Chondrocyte (in vitro differentiated cells): ENCODE measurements around the gene CBX7. TPM values are rescaled to one million over a fixed set of nuclear protein-coding genes. Genes with fewer than 3 reads are reported as not detected.

Experiments used
- DNase-seq: peaks from one replicate; pipeline ENCODE4 v3.0.0; 2021; ENCODE audit warnings: mixed read lengths, low spot score
- H3K27ac Mint-ChIP-seq: one replicate; pipeline ENCODE4 v1.8.0; 2021; ENCODE audit warnings: mild to moderate bottlenecking, moderate library complexity, mixed read lengths; ENCODE audit not compliant: unreplicated experiment
- H3K27me3 Mint-ChIP-seq: 2 replicates; pipeline ENCODE4 v1.8.0; 2021; ENCODE audit warnings: low read depth, mixed read lengths
- H3K36me3 Mint-ChIP-seq: 2 replicates; pipeline ENCODE4 v1.8.0; 2021; ENCODE audit warnings: low read depth, mixed read lengths
- H3K4me1 Mint-ChIP-seq: 2 replicates; pipeline ENCODE4 v1.8.0; 2021; ENCODE audit warnings: low read depth, mild to moderate bottlenecking, mixed read lengths
- H3K4me3 Mint-ChIP-seq: one replicate; pipeline ENCODE4 v1.8.0; 2021; ENCODE audit warnings: mild to moderate bottlenecking, moderate library complexity, mixed read lengths; ENCODE audit not compliant: unreplicated experiment
- H3K9me3 Mint-ChIP-seq: 2 replicates; pipeline ENCODE4 v1.8.0; 2021; ENCODE audit warnings: low read depth, mixed read lengths
- CTCF ChIP-seq: fragments of 200-600 bp; sonication (generic); IDR thresholded peaks from 2 replicates; pipeline ENCODE4 v1.5.0; 2021; ENCODE audit warnings: antibody characterized with exemption, mild to moderate bottlenecking, moderate library complexity
- total RNA-seq: library from RNA; stranded (reverse); gene quantifications from 3 replicates; pipeline ENCODE4 v1.2.1, GENCODE V29; 2021

Gene CBX7
- total RNA-seq, 1 donor from 2014 or later, result 4.7 TPM

- no peaks in the 10 kb centered on the region for H3K9me3 Mint-ChIP-seq
- H3K27me3 Mint-ChIP-seq, result peaks cover 6% of the 10 kb centered on the region
- H3K4me1 Mint-ChIP-seq, result no peaks in the 10 kb centered on the region
- no peak overlapping the region for H3K27ac Mint-ChIP-seq
- peak; percentile 83 for DNase-seq
- no peaks in the 10 kb centered on the region for H3K36me3 Mint-ChIP-seq
- H3K4me3 Mint-ChIP-seq, result no peak overlapping the region
- no peak for TF ChIP-seq CTCF
Measured at GRCh38 chr22:39123751-39124581, 28.5 kb downstream of the CBX7 start.

- no peak overlapping the region for H3K27ac Mint-ChIP-seq
- H3K36me3 Mint-ChIP-seq, result no peaks in the 10 kb centered on the region
- peaks cover 11% of the 10 kb centered on the region for H3K27me3 Mint-ChIP-seq
- no peaks in the 10 kb centered on the region for H3K4me1 Mint-ChIP-seq
- TF ChIP-seq CTCF, result no peak
- no peak overlapping the region for H3K4me3 Mint-ChIP-seq
- no peaks in the 10 kb centered on the region for H3K9me3 Mint-ChIP-seq
- DNase-seq, result no peak
Measured at GRCh38 chr22:39122772-39123470, 29.6 kb downstream of the CBX7 start.

- Mint-ChIP-seq H3K9me3 (no peaks in the 10 kb centered on the region), H3K27ac (no peak overlapping the region), H3K36me3 (no peaks in the 10 kb centered on the region), H3K27me3 (peaks cover 27% of the 10 kb centered on the region), H3K4me3 (no peak overlapping the region), H3K4me1 (no peaks in the 10 kb centered on the region)
- DNase-seq, result no peak
- no peak for TF ChIP-seq CTCF
Measured at GRCh38 chr22:39120983-39121382, 31.5 kb downstream of the CBX7 start.

GRCh38 chr22:39117585-39118191 is 34.8 kb downstream of the CBX7 start:
- H3K27me3 Mint-ChIP-seq, result peaks cover 52% of the 10 kb centered on the region
- H3K27ac Mint-ChIP-seq, result no peak overlapping the region
- H3K4me3 Mint-ChIP-seq, result no peak overlapping the region
- H3K4me1 Mint-ChIP-seq, result no peaks in the 10 kb centered on the region
- H3K9me3 Mint-ChIP-seq, result no peaks in the 10 kb centered on the region
- no peaks in the 10 kb centered on the region for H3K36me3 Mint-ChIP-seq
- TF ChIP-seq CTCF, result peak; percentile 77
- DNase-seq, result no peak

GRCh38 chr22:39115977-39116621 is 36.4 kb downstream of the CBX7 start:
- no peaks in the 10 kb centered on the region for H3K4me1 Mint-ChIP-seq
- H3K9me3 Mint-ChIP-seq, result no peaks in the 10 kb centered on the region
- no peak for DNase-seq
- H3K27me3 Mint-ChIP-seq, result peaks cover 50% of the 10 kb centered on the region
- no peak overlapping the region for H3K4me3 Mint-ChIP-seq
- TF ChIP-seq CTCF, result no peak
- H3K27ac Mint-ChIP-seq, result no peak overlapping the region
- H3K36me3 Mint-ChIP-seq, result no peaks in the 10 kb centered on the region
